GM12801 (cell line): Measurements from ENCODE around the gene DDX52.

ENCODE experiments used
- TF ChIP-seq, protein P1 (sequence below): IDR thresholded peaks from one replicate; pipeline ENCODE4 v1.5.1; 2011; ENCODE audit warnings: control low read depth; ENCODE audit not compliant: insufficient read length; ENCODE audit errors: extremely low read depth

DDX52 gene

GRCh38 chr17:37664214-37664613, 21.0 kb upstream of the DDX52 start:
- TF ChIP-seq, protein P1, sequence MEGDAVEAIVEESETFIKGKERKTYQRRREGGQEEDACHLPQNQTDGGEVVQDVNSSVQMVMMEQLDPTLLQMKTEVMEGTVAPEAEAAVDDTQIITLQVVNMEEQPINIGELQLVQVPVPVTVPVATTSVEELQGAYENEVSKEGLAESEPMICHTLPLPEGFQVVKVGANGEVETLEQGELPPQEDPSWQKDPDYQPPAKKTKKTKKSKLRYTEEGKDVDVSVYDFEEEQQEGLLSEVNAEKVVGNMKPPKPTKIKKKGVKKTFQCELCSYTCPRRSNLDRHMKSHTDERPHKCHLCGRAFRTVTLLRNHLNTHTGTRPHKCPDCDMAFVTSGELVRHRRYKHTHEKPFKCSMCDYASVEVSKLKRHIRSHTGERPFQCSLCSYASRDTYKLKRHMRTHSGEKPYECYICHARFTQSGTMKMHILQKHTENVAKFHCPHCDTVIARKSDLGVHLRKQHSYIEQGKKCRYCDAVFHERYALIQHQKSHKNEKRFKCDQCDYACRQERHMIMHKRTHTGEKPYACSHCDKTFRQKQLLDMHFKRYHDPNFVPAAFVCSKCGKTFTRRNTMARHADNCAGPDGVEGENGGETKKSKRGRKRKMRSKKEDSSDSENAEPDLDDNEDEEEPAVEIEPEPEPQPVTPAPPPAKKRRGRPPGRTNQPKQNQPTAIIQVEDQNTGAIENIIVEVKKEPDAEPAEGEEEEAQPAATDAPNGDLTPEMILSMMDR: no peak

- TF ChIP-seq, protein P1: no peak
These were observed 19.1 kb upstream of the DDX52 start for GRCh38 chr17:37662353-37662752.

GRCh38 chr17:37661400-37662014, 18.3 kb upstream of the DDX52 start:
- TF ChIP-seq, protein P1: no peak

DNA sequence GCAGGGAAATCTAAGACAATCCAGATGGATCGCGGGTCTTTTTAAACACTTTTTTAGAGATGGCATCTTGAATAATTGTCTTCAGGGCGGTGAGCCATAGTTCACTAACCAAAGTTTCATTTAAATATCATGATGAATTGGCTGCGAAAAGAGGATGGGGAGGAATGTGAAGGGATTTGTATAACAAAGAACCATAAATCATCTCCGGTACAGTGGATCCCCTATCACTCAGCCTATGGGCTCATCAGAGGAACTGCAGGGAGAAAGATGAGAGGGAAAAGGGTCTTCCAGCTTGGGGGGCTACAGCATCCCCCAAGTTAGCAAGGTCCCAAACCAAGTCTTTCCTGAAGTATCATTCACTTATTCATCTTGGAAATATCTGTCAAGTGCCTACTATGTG, 16.7 kb upstream of the DDX52 start:
- TF ChIP-seq, protein P1: no peak

DNA sequence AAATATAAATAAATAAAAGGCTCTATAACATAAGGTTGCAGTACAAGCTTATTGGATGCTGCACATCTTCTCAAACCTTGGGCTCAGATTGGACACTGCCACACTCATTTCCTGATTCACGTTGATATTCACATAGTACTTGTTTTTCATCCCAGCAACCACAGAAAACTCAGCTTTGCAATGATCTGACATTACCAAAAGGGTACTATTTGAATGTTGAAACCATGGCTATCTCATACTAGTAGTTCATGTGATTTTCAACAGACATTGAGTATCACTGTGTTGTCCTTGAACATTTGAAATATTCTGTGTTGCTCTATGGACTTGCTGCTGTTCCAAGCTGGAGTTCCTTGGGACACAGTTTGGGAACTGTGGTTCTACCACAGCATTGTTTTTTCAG, 14.0 kb upstream of the DDX52 start:
- TF ChIP-seq, protein P1: no peak

DNA sequence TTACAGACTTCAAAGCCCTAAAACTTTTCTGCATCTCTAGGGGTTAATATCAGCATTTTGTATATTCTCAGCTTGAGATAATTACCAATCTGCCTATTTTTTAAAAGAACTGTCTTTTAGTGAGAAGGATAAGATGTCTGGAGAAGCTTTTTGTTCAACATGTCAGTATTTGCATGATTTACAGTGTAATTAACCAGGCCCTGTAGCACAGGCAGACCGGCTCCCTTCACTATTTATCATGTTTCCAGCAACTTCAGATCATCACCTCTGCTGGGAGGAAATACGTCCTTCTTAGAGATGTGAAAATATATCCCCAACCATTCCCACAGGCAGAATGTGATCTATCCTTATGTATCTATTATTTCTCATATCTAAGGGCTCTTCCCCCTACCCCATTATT, 8.6 kb upstream of the DDX52 start:
- TF ChIP-seq, protein P1: no peak

GRCh38 chr17:37650419-37651003, 7.3 kb upstream of the DDX52 start:
- TF ChIP-seq, protein P1: no peak
